K562 treated with DMSO at 1 percent for 24 hours (cell line): Measurements from ENCODE around the gene SMYD2. TPM values are rescaled to one million over a fixed set of nuclear protein-coding genes. Genes with fewer than 3 reads are reported as not detected.

Experiments used
- total RNA-seq: library from RNA; unstranded; fragments of 300-600 nt; gene quantifications from 2 replicates; pipeline ENCODE4 v1.2.3, GENCODE V29; 2022; ENCODE audit warnings: low read depth; ENCODE audit not compliant: insufficient read depth

Gene SMYD2, protein sequence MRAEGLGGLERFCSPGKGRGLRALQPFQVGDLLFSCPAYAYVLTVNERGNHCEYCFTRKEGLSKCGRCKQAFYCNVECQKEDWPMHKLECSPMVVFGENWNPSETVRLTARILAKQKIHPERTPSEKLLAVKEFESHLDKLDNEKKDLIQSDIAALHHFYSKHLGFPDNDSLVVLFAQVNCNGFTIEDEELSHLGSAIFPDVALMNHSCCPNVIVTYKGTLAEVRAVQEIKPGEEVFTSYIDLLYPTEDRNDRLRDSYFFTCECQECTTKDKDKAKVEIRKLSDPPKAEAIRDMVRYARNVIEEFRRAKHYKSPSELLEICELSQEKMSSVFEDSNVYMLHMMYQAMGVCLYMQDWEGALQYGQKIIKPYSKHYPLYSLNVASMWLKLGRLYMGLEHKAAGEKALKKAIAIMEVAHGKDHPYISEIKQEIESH
- total RNA-seq = 30.0 and 30.6 TPM in 2 replicates

DNA sequence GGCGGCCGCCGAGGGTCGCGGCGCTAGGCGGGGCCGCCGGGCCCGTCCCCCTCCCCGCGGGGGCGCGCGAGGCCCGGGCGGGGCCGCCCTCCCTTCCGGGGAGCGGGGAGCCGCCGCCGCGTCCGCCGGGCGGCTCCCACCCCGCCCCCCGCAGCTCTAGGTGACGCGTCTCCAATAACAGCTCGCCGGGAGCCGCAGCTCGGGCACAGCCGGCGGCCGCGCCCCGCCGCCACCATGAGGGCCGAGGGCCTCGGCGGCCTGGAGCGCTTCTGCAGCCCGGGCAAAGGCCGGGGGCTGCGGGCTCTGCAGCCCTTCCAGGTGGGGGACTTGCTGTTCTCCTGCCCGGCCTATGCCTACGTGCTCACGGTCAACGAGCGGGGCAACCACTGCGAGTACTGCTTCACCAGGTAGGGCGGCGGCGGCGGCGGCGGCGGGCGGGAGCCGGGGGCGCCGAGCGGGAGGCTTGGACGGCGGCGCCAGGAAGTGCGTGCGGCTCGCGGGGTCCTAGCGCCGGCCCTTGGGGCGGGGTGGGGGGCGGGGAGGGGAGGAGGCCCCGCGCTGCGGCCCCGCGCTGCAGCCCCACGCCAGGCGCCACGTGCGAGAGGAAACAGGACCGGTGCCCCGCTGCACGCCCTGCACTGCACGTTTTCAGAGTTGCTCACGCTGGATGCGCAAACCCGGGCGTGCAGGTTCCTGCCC, at the start of gene SMYD2:
TSS of gene SMYD2 (plus strand) at position 139 of the 699 bp plus-strand sequence. CDS start at position 235, 96 bp downstream.

